OCI-LY3 (cell line): Measurements from ENCODE around the gene MYO7A.

ENCODE experiments used
- EZH2phosphoT487 ChIP-seq: fragments of 200-600 bp; shearing (Covaris generic); IDR thresholded peaks from 2 replicates; pipeline ENCODE4 v1.6.1; 2018; ENCODE audit warnings: antibody characterized with exemption, mixed run types, low read depth
- TF ChIP-seq, protein P1 (sequence below): fragments of 200-600, 300-600 bp; sonication (generic); IDR thresholded peaks from 2 replicates; pipeline ENCODE4 v1.5.1; 2014; ENCODE audit warnings: antibody characterized with exemption, low read length, low read depth

DNA sequence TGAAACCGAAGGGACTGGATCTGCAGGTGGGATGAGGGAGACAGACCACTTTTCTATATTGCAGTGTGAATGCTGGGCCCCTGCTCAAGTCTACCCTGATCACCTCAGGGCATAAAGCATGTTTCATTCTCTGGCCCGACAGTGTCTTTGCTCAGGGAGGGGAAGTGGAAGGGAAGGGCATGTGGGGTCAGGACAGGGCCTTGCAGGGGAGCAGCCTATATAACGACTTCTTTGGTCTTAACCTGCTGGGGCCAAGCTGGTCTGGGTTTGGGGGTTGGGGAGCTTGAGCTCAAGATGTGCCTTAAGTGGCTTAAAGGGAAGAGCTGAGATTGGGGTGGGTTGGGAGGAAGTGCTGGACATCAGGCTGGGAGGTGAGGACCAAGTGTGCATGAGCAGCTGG is 87.1 kb downstream of the MYO7A start:
- TF ChIP-seq, protein P1, sequence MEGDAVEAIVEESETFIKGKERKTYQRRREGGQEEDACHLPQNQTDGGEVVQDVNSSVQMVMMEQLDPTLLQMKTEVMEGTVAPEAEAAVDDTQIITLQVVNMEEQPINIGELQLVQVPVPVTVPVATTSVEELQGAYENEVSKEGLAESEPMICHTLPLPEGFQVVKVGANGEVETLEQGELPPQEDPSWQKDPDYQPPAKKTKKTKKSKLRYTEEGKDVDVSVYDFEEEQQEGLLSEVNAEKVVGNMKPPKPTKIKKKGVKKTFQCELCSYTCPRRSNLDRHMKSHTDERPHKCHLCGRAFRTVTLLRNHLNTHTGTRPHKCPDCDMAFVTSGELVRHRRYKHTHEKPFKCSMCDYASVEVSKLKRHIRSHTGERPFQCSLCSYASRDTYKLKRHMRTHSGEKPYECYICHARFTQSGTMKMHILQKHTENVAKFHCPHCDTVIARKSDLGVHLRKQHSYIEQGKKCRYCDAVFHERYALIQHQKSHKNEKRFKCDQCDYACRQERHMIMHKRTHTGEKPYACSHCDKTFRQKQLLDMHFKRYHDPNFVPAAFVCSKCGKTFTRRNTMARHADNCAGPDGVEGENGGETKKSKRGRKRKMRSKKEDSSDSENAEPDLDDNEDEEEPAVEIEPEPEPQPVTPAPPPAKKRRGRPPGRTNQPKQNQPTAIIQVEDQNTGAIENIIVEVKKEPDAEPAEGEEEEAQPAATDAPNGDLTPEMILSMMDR: no peak
- no peak for TF ChIP-seq EZH2phosphoT487
